ENCODE measurements around the gene SLC13A5.
A peak's percentile ranks its signal among the peaks of the same experiment; 100 is the strongest.

SLC13A5 gene

GRCh38 chr17:6677158-6677831 is 35.9 kb downstream of the SLC13A5 start:
- H3K27ac ChIP-seq (ENCODE audit: extremely low read depth, low read depth, low read length), result no peak overlapping the region
- no peaks in the 10 kb centered on the region for H3K4me1 ChIP-seq (ENCODE audit: control insufficient read depth, insufficient read depth, low read length)
- CTCF ChIA-PET, result interaction anchor here (0.6 to 1.2 kb wide), 2 partner anchors 166 to 1699 kb away, joined by 4 to 7 read pairs; partner anchors contain the start of gene KRABD2
- POLR2A ChIA-PET, result no interaction called here
- no peaks in the 10 kb centered on the region for H3K36me3 ChIP-seq (ENCODE audit: control insufficient read depth in 2 of 2, insufficient read depth in 1 of 2, low read length in 2 of 2)
- no peak for TF ChIP-seq ZNF114 (tag by site-specific recombination; IDR thresholded peaks at IDR 0.05)
- no peak for TF ChIP-seq ZNF76 (tag by site-specific recombination; IDR thresholded peaks at IDR 0.05; ENCODE audit: borderline replicate concordance, low read depth)
- TF ChIP-seq IKZF3 (tag by site-specific recombination; IDR thresholded peaks at IDR 0.05), result 0 out of 2 replicates have a peak, but pooled peaks have one; percentile 34
- 0 out of 2 replicates have a peak, but pooled peaks have one; percentile 33 for TF ChIP-seq ZBTB8A (tag by site-specific recombination; IDR thresholded peaks at IDR 0.05)
- TF ChIP-seq TCF7L2 (IDR thresholded peaks at IDR 0.05; ENCODE audit: borderline replicate concordance, low read depth, low read length), result no peak
- 0 out of 2 replicates have a peak, but pooled peaks have one; percentile 13 for TF ChIP-seq PRDM4 (tag by site-specific recombination; IDR thresholded peaks at IDR 0.05)
- peak; percentile 49; the same call in 1 of the 2 replicates for TF ChIP-seq ZNF600 (tag by site-specific recombination; IDR thresholded peaks at IDR 0.05)
- no peak for TF ChIP-seq REST (tag by site-specific recombination; IDR thresholded peaks at IDR 0.05)
- TF ChIP-seq ZNF341 (tag by site-specific recombination; IDR thresholded peaks at IDR 0.05; ENCODE audit: low read depth), result 0 out of 2 replicates have a peak, but pooled peaks have one; percentile 22
- TF ChIP-seq ZNF513 (tag by site-specific recombination; IDR thresholded peaks at IDR 0.05), result no peak
- no peak for TF ChIP-seq ZNF792 (tag by site-specific recombination; IDR thresholded peaks at IDR 0.05)
- peak; percentile 26; the same call in 1 of the 2 replicates for TF ChIP-seq WT1 (tag by site-specific recombination; IDR thresholded peaks at IDR 0.05)
- TF ChIP-seq ZNF423 (tag by site-specific recombination; IDR thresholded peaks at IDR 0.05), result peak; percentile 68
- no peak for TF ChIP-seq ZNF830 (tag by site-specific recombination; IDR thresholded peaks at IDR 0.05; ENCODE audit: low read depth)
- 0 out of 2 replicates have a peak, but pooled peaks have one; percentile 41 for TF ChIP-seq GLIS1 (tag by site-specific recombination; IDR thresholded peaks at IDR 0.05)
- no peak for TF ChIP-seq ZNF335 (tag by site-specific recombination; conservative IDR thresholded peaks at IDR 0.05)
- 0 out of 2 replicates have a peak, but pooled peaks have one; percentile 29 for TF ChIP-seq GLIS2 (tag by site-specific recombination; IDR thresholded peaks at IDR 0.05)
- TF ChIP-seq ZIC2 (tag by site-specific recombination; IDR thresholded peaks at IDR 0.05), result peak; percentile 99
- TF ChIP-seq OSR2 (tag by site-specific recombination; IDR thresholded peaks at IDR 0.05), result peak; percentile 69
- no peak overlapping the region for H3K4me3 ChIP-seq (ENCODE audit: low read depth, low read length)
- H3K9me3 ChIP-seq (ENCODE audit: control insufficient read depth, insufficient read depth, low read depth, low read length), result no peaks in the 10 kb centered on the region

All from HEK293 (cell line).